HG03095 (cell line): Measurements from ENCODE around the gene IL31RA.

Experiments
- ATAC-seq: cut with Tn5 transposase; IDR thresholded peaks from one replicate; pipeline ENCODE4 v1.9.1; 2021; ENCODE audit warnings: moderate library complexity; ENCODE audit not compliant: unreplicated experiment

The IL31RA gene

GRCh38 chr5:55900068-55900467 is 48.9 kb downstream of the IL31RA start:
- no peak for ATAC-seq

- ATAC-seq, result no peak
Measured at GRCh38 chr5:55900776-55901175, 49.6 kb downstream of the IL31RA start.

- no peak for ATAC-seq
Measured at GRCh38 chr5:55902696-55903095, 51.5 kb downstream of the IL31RA start.

- peak; percentile 91 for ATAC-seq
Measured at GRCh38 chr5:55903121-55903701, 52.1 kb downstream of the IL31RA start.

GRCh38 chr5:55904152-55904551 is 53.0 kb downstream of the IL31RA start:
- no peak for ATAC-seq

GRCh38 chr5:55905251-55905650 is 54.1 kb downstream of the IL31RA start:
- ATAC-seq, result no peak

GRCh38 chr5:55907927-55908326 is 56.8 kb downstream of the IL31RA start:
- no peak for ATAC-seq

- ATAC-seq, result no peak
Measured at GRCh38 chr5:55908804-55909203, 57.6 kb downstream of the IL31RA start.

- ATAC-seq, result no peak
Measured at GRCh38 chr5:55911784-55912653, 60.9 kb downstream of the IL31RA start.

GRCh38 chr5:55913466-55914413 is 62.6 kb downstream of the IL31RA start:
- ATAC-seq, result peak; percentile 81

- ATAC-seq, result no peak
Measured at GRCh38 chr5:55914971-55915370, 63.8 kb downstream of the IL31RA start.

- ATAC-seq, result no peak
Measured at GRCh38 chr5:55915783-55916182, 64.6 kb downstream of the IL31RA start.

- no peak for ATAC-seq
Measured at GRCh38 chr5:55916986-55917385, 65.8 kb downstream of the IL31RA start.

GRCh38 chr5:55917402-55918086 is 66.4 kb downstream of the IL31RA start:
- ATAC-seq, result no peak

GRCh38 chr5:55918087-55919035 is 67.2 kb downstream of the IL31RA start:
- no peak for ATAC-seq

GRCh38 chr5:55919625-55920024 is 68.5 kb downstream of the IL31RA start:
- no peak for ATAC-seq

GRCh38 chr5:55920784-55921183 is 69.6 kb downstream of the IL31RA start:
- ATAC-seq, result no peak

- no peak for ATAC-seq
Measured at GRCh38 chr5:55921617-55922016, 70.5 kb downstream of the IL31RA start.

- ATAC-seq, result no peak
Measured at GRCh38 chr5:55923177-55923771, 72.1 kb downstream of the IL31RA start.
